HepG2 (cell line): ENCODE results near the gene NDFIP2. TPM values are rescaled to one million over a fixed set of nuclear protein-coding genes. Genes with fewer than 3 reads are reported as not detected.

Experiments
- ATAC-seq: fragments of 200-7000 bp; cut with Tn5 transposase; 3 replicates; pipeline ENCODE4 v1.9.1; 2020; ENCODE audit warnings: mild to moderate bottlenecking, moderate library complexity
- BruUV-seq: library from RNA; stranded (reverse); fragments of 400-500 nt; replicated peaks from 2 replicates; lab custom pipeline; 2021; lab: Mats Ljungman, UMichigan
- CTCF ChIA-PET: fragments of 300-600 bp; formaldehyde crosslinking; extraction: SDS; loops from one replicate; lab custom pipeline; 2021; ENCODE audit warnings: low total read pairs, inconsistent platforms, low intra/inter-chr PET ratio; lab: Yijun Ruan, JAX
- POLR2A ChIA-PET: fragments of 350-600 bp; sonication (Branson Sonifier 250); formaldehyde crosslinking; loops from one replicate; lab custom pipeline; 2020; ENCODE audit warnings: antibody characterized with exemption, inconsistent platforms; lab: Yijun Ruan, JAX
- DNase-seq: peaks from one replicate; pipeline ENCODE4 v3.0.0-alpha.2; 2015; ENCODE audit warnings: low spot score
- FAIRE-seq: peaks from 3 replicates; lab custom pipeline; 2011; peaks lifted over from hg19 to GRCh38; lab: Jason Lieb, UNC
- H2AFZ ChIP-seq: one replicate; pipeline ENCODE4 v1.6.1; 2011; ENCODE audit warnings: low read length, inconsistent platforms
- H3K27ac ChIP-seq: fragments of 300-600 bp; 3 replicates; pipeline ENCODE4 v1.8.0; 2011; ENCODE audit warnings: mixed run types, mild to moderate bottlenecking, mixed read lengths, low read length, inconsistent platforms; ENCODE audit not compliant: insufficient read depth; ENCODE audit errors: extremely low read length
- H3K27me3 ChIP-seq, 2 experiments: fragments of 200-600 bp in 1 of 2; 2 replicates in 1 of 2; 3 replicates in 1 of 2; pipeline versions ENCODE4 v1.6.0 to v1.8.0; 2011; ENCODE audit warnings: low read length in 2 of 2, mild to moderate bottlenecking in 2 of 2, moderate library complexity in 2 of 2, inconsistent platforms in 1 of 2; ENCODE audit not compliant: insufficient read depth in 2 of 2, control insufficient read depth in 1 of 2
- H3K36me3 ChIP-seq, 2 experiments: fragments of 200-600 bp in 1 of 2; replicated peaks in 1 of 2; 2 replicates in 1 of 2; 3 replicates in 1 of 2; pipeline versions ENCODE4 v1.5.1 to v1.8.0; 2011; ENCODE audit warnings: low read length in 2 of 2, inconsistent platforms in 1 of 2; ENCODE audit not compliant: insufficient read depth in 2 of 2, control insufficient read depth in 1 of 2
- H3K4me1 ChIP-seq: 2 replicates; pipeline ENCODE4 v1.5.1; 2012; ENCODE audit warnings: low read length, inconsistent platforms; ENCODE audit not compliant: insufficient read depth
- H3K4me2 ChIP-seq: 2 replicates; pipeline ENCODE4 v1.6.0; 2011; ENCODE audit warnings: low read depth, low read length, inconsistent platforms
- H3K4me3 ChIP-seq, 3 experiments: fragments of 200-600 bp in 1 of 3; sonication (generic), shearing (Covaris generic) in 1 of 3; replicated peaks in 1 of 3; 2 replicates each; pipeline ENCODE4 v1.5.1; 2011 to 2016; ENCODE audit warnings: low read length in 3 of 3, inconsistent platforms in 2 of 3, low read depth in 2 of 3, mild to moderate bottlenecking in 2 of 3, control low read depth in 1 of 3, mixed read lengths in 1 of 3; ENCODE audit not compliant: insufficient read depth in 1 of 3
- H3K79me2 ChIP-seq: one replicate; pipeline ENCODE4 v1.6.1; 2011; ENCODE audit warnings: low read length, inconsistent platforms; ENCODE audit not compliant: insufficient read depth
- H3K9ac ChIP-seq: 2 replicates; pipeline ENCODE4 v1.6.0; 2011; ENCODE audit warnings: mild to moderate bottlenecking, low read depth, low read length, inconsistent platforms; ENCODE audit not compliant: insufficient read depth
- H3K9me3 ChIP-seq: 2 replicates; pipeline ENCODE4 v1.5.1; 2012; ENCODE audit warnings: mild to moderate bottlenecking, low read length
- H4K20me1 ChIP-seq: 2 replicates; pipeline ENCODE4 v1.6.0; 2011; ENCODE audit warnings: inconsistent platforms, mild to moderate bottlenecking, low read length, moderate library complexity; ENCODE audit not compliant: insufficient read depth
- ATF7 ChIP-seq, 2 experiments: fragments of 450-650 bp in 1 of 2; sonication (generic) in 1 of 2; formaldehyde crosslinking in 1 of 2; IDR thresholded peaks; 2 replicates each; pipeline versions ENCODE4 v1.4.0 to v1.6.1; 2016 to 2020; ENCODE audit warnings: antibody characterized with exemption in 1 of 2, mild to moderate bottlenecking in 1 of 2, missing genetic modification reagents in 1 of 2
- BCL6 ChIP-seq: IDR thresholded peaks from 2 replicates; pipeline ENCODE4 v1.6.1; 2016; ENCODE audit warnings: missing genetic modification reagents, missing compliant biosample characterization
- GABPA ChIP-seq, 2 experiments: IDR thresholded peaks; 2 replicates each; pipeline ENCODE4 v1.6.1; 2011 to 2016; ENCODE audit warnings: low read depth in 2 of 2, low read length in 1 of 2, missing biosample characterization in 1 of 2, missing genetic modification characterization in 1 of 2
- JUN ChIP-seq: sonication (generic); formaldehyde crosslinking; IDR thresholded peaks from 2 replicates; pipeline ENCODE4 v1.4.0; 2020; ENCODE audit warnings: mild to moderate bottlenecking, missing genetic modification reagents
- NFE2L1 ChIP-seq: sonication (generic); formaldehyde crosslinking; IDR thresholded peaks from 2 replicates; pipeline ENCODE4 v1.4.0; 2020; ENCODE audit warnings: missing genetic modification reagents, mild to moderate bottlenecking, borderline replicate concordance
- NFRKB ChIP-seq: fragments of 450-650 bp; IDR thresholded peaks from 2 replicates; pipeline ENCODE4 v1.6.1; 2017
- SALL2 ChIP-seq: sonication (generic); formaldehyde crosslinking; IDR thresholded peaks from 2 replicates; pipeline ENCODE4 v1.8.1; 2023; ENCODE audit warnings: mild to moderate bottlenecking, missing genetic modification reagents, inconsistent platforms
- SPEN ChIP-seq: sonication (generic); formaldehyde crosslinking; IDR thresholded peaks from 2 replicates; pipeline ENCODE4 v1.5.1; 2020; ENCODE audit warnings: low read depth, mild to moderate bottlenecking, missing genetic modification reagents
- TRIM22 ChIP-seq: fragments of 450-650 bp; IDR thresholded peaks from 2 replicates; pipeline ENCODE4 v1.6.1; 2017
- ZBTB40 ChIP-seq, 2 experiments: fragments of 450-650 bp in 1 of 2; sonication (generic) in 1 of 2; formaldehyde crosslinking in 1 of 2; IDR thresholded peaks; 2 replicates each; pipeline versions ENCODE4 v1.6.1 to v1.8.0; 2016 to 2022; ENCODE audit warnings: antibody characterized with exemption in 1 of 2, mild to moderate bottlenecking in 1 of 2, missing genetic modification reagents in 1 of 2
- ZNF770 ChIP-seq: sonication (generic); formaldehyde crosslinking; IDR thresholded peaks from 2 replicates; pipeline ENCODE4 v1.5.0; 2020; ENCODE audit warnings: mild to moderate bottlenecking, missing genetic modification reagents
- ZNF776 ChIP-seq: sonication (generic); formaldehyde crosslinking; IDR thresholded peaks from 2 replicates; pipeline ENCODE4 v1.4.0; 2020; ENCODE audit warnings: mild to moderate bottlenecking, missing genetic modification reagents
- ZNF879 ChIP-seq: sonication (generic); formaldehyde crosslinking; IDR thresholded peaks from 2 replicates; pipeline ENCODE4 v1.8.1; 2023; ENCODE audit warnings: missing genetic modification reagents
- WGBS: methylation state at CpG from one replicate; pipeline ENCODE4 v1.1.6; 2017; ENCODE audit warnings: low lambda C conversion rate; 5-methylcytosine and 5-hydroxymethylcytosine counted together
- in situ Hi-C: cut with HindIII; loops from 2 replicates; pipeline ENCODE4 v1.10.0; 2017; ENCODE audit warnings: low pct_unique_long_range_greater_than_20kb; ENCODE audit not compliant: extremely low pct_ligation_motif_present
- intact Hi-C: fragments of 100-400 bp; cut with micrococcal nuclease; formaldehyde crosslinking; loops from one replicate; pipeline ENCODE4 v1.10.0; 2022; ENCODE audit not compliant: unreplicated experiment
- polyA plus RNA-seq, 8 experiments: library from polyadenylated mRNA; depleted of rRNA in 3 of 8; stranded (reverse) in 7 of 8; unstranded in 1 of 8; fragments of >200 nt; fragmentation: Illumina TruSeq in 4 of 8; extraction: Trizol in 4 of 8; gene quantifications; 2 replicates each; pipeline versions ENCODE4 v1.2.1 to v1.2.3, GENCODE V29; 2011 to 2016; ENCODE audit warnings: low read depth in 4 of 8, missing spikeins in 1 of 8, mixed read lengths in 1 of 8; ENCODE audit not compliant: insufficient read depth in 1 of 8
- total RNA-seq, 5 experiments: library from RNA; depleted of rRNA; stranded (reverse); fragments of >200 nt; fragmentation: Illumina TruSeq; extraction: Trizol; gene quantifications; 2 replicates each; pipeline ENCODE4 v1.2.3, GENCODE V29; 2016; ENCODE audit warnings: low read depth in 1 of 5

NDFIP2 gene
- total and polyA plus RNA-seq, 2 of the 13 experiments (the other 11 are each of a cell fraction or from before 2014, with no cell fraction given): 23.2 to 32.0 TPM

GRCh38 chr13:79450110-79450509 is 30.8 kb upstream of the NDFIP2 start:
- ChIA-PET POLR2A (no interaction called here), CTCF (no interaction called here)
- H3K9me3 ChIP-seq: no peaks in the 10 kb centered on the region
- in situ Hi-C loops (no loop called here), intact Hi-C loops (no loop called here)
- no peak overlapping the region for H3K4me3 ChIP-seq
- no TSS peak for BruUV-seq
- H3K27me3 ChIP-seq: no peaks in the 10 kb centered on the region
- H3K79me2 ChIP-seq: no peaks in the 10 kb centered on the region
- 97% methylated on average over 4 of the region's 4 CpGs for WGBS
- DNase-seq: no peak
- no peaks in the 10 kb centered on the region for H3K4me1 ChIP-seq
- H3K4me2 ChIP-seq: no peak overlapping the region
- no peak for FAIRE-seq
- no peak overlapping the region for H2AFZ ChIP-seq
- H3K27ac ChIP-seq: no peak overlapping the region
- no peaks in the 10 kb centered on the region for H3K36me3 ChIP-seq
- no peaks in the 10 kb centered on the region for H4K20me1 ChIP-seq
- no peak overlapping the region for H3K9ac ChIP-seq
- ATAC-seq: no peak
- TF ChIP-seq ZNF776 (CRISPR knock-in tag): no peak
- TF ChIP-seq BCL6 (CRISPR knock-in tag): no peak
- TF ChIP-seq TRIM22: no peak
- no peak for TF ChIP-seq SALL2 (CRISPR knock-in tag)
- no peak for TF ChIP-seq GABPA (IDR thresholded peaks at IDR 0.05; ENCODE audit: low read depth, low read length)
- TF ChIP-seq GABPA (CRISPR knock-in tag; IDR thresholded peaks at IDR 0.05; ENCODE audit: low read depth): no peak
- no peak for TF ChIP-seq JUN (CRISPR knock-in tag)
- TF ChIP-seq ATF7 (IDR thresholded peaks at IDR 0.05): no peak
- no peak for TF ChIP-seq ATF7 (CRISPR knock-in tag; IDR thresholded peaks at IDR 0.05)
- no peak for TF ChIP-seq ZNF770
- TF ChIP-seq ZNF879 (CRISPR knock-in tag): no peak
- TF ChIP-seq ZBTB40 (IDR thresholded peaks at IDR 0.05): no peak
- no peak for TF ChIP-seq ZBTB40 (CRISPR knock-in tag; IDR thresholded peaks at IDR 0.05)
- no peak for TF ChIP-seq SPEN (CRISPR knock-in tag)
- no peak for TF ChIP-seq NFE2L1 (CRISPR knock-in tag)
- no peak for TF ChIP-seq NFRKB
